Activated B cell treated with CpG ODN at 0.5 μM for 24 hours (primary cell): ENCODE data around the gene PAK5. TPM values are rescaled to one million over a fixed set of nuclear protein-coding genes. Genes with fewer than 3 reads are reported as not detected.

Experiments used
- ATAC-seq: fragments of 200-7000 bp; cut with Tn5 transposase; one replicate; pipeline ENCODE4 v1.10.0; 2021; ENCODE audit warnings: low read depth, mild to moderate bottlenecking, moderate library complexity
- CTCF ChIA-PET: fragments of 350-600 bp; sonication (Branson Sonifier 250); formaldehyde crosslinking; loops from one replicate; lab custom pipeline; 2021; ENCODE audit warnings: antibody characterized with exemption; lab: Charles Lee
- POLR2A ChIA-PET: fragments of 350-600 bp; sonication (Branson Sonifier 250); formaldehyde crosslinking; loops from one replicate; lab custom pipeline; 2021; ENCODE audit warnings: antibody characterized with exemption; lab: Charles Lee
- DNase-seq: peaks from one replicate; pipeline ENCODE4 v3.0.0; 2022
- H3K27ac Mint-ChIP-seq: one replicate; pipeline ENCODE4 v1.8.0; 2020; ENCODE audit warnings: mixed read lengths
- H3K27me3 Mint-ChIP-seq: one replicate; pipeline ENCODE4 v1.8.0; 2021; ENCODE audit warnings: mixed read lengths
- H3K36me3 Mint-ChIP-seq: one replicate; pipeline ENCODE4 v1.8.0; 2021; ENCODE audit warnings: low read depth, mixed read lengths
- H3K4me1 Mint-ChIP-seq: one replicate; pipeline ENCODE4 v1.8.0; 2021; ENCODE audit warnings: mixed read lengths
- H3K4me3 Mint-ChIP-seq: one replicate; pipeline ENCODE4 v1.8.0; 2020; ENCODE audit warnings: mild to moderate bottlenecking, mixed read lengths
- H3K9me3 Mint-ChIP-seq: one replicate; pipeline ENCODE4 v1.8.0; 2020; ENCODE audit warnings: mixed read lengths
- intact Hi-C: fragments of 100-400 bp; cut with micrococcal nuclease; formaldehyde crosslinking; loops from one replicate; pipeline ENCODE4 v1.15.1; 2024
- total RNA-seq: library from RNA; stranded (reverse); gene quantifications from 2 replicates; pipeline ENCODE4 v1.2.3, GENCODE V29; 2022
- TF ChIP-seq, protein P1 (sequence below): fragments of 200-600 bp; IDR thresholded peaks from one replicate; pipeline ENCODE4 v1.8.0; 2022; ENCODE audit warnings: antibody characterized with exemption, mild to moderate bottlenecking

The PAK5 gene
- total RNA-seq, 1 donor from 2014 or later = not detected

DNA sequence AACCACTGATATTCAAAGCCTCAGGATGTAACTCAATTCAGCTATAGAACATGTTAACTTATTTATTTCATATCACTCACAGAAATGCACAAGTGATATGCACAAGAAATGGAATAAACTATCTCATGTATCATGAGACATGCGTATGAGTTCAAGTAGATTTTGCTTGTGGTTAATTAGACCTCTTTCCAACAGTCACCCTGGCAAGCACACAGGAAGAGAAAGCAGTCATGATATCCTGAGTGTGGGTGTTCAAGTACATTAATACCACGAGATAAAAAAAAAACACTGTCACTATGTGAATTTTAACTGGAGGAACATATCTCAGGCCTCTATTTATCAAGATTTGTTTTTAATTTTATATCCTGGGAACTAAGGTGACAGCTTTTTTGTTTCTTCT, 260.3 kb downstream of the PAK5 start:
- Mint-ChIP-seq H3K27ac (no peak overlapping the region), H3K4me3 (no peak overlapping the region), H3K4me1 (no peaks in the 10 kb centered on the region), H3K36me3 (no peaks in the 10 kb centered on the region), H3K9me3 (no peaks in the 10 kb centered on the region), H3K27me3 (peaks cover 2% of the 10 kb centered on the region)
- ChIA-PET CTCF (no interaction called here), POLR2A (no interaction called here)
- no peak for ATAC-seq
- no peak for DNase-seq
- TF ChIP-seq, protein P1, sequence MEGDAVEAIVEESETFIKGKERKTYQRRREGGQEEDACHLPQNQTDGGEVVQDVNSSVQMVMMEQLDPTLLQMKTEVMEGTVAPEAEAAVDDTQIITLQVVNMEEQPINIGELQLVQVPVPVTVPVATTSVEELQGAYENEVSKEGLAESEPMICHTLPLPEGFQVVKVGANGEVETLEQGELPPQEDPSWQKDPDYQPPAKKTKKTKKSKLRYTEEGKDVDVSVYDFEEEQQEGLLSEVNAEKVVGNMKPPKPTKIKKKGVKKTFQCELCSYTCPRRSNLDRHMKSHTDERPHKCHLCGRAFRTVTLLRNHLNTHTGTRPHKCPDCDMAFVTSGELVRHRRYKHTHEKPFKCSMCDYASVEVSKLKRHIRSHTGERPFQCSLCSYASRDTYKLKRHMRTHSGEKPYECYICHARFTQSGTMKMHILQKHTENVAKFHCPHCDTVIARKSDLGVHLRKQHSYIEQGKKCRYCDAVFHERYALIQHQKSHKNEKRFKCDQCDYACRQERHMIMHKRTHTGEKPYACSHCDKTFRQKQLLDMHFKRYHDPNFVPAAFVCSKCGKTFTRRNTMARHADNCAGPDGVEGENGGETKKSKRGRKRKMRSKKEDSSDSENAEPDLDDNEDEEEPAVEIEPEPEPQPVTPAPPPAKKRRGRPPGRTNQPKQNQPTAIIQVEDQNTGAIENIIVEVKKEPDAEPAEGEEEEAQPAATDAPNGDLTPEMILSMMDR = no peak
- intact Hi-C loops = no loop called here

DNA sequence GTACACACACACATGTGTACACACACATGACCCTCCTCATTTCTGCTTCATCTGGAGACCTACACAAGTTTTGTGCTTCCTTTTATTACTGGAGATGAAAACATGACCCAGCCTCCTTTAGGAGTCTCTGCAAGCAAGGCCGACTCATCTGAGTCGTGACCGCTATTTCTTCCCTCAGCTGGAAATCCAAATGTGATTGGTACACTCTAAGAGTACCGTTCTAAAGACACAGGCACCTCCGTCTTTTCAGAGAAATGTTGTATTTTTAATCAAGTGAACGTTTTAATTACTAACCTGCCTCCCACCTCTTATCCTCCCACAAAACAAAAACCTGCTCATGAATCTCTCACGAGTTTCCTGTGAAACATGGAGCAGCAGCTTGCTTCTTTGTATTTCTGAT, 261.5 kb downstream of the PAK5 start:
- H3K9me3 Mint-ChIP-seq = no peaks in the 10 kb centered on the region
- TF ChIP-seq, protein P1 = no peak
- H3K4me3 Mint-ChIP-seq = no peak overlapping the region
- ATAC-seq = no peak
- peaks cover 3% of the 10 kb centered on the region for H3K27me3 Mint-ChIP-seq
- ChIA-PET CTCF (no interaction called here), POLR2A (no interaction called here)
- no peak overlapping the region for H3K27ac Mint-ChIP-seq
- no peak for DNase-seq
- no peaks in the 10 kb centered on the region for H3K36me3 Mint-ChIP-seq
- intact Hi-C loops = no loop called here
- no peaks in the 10 kb centered on the region for H3K4me1 Mint-ChIP-seq

GRCh38 chr20:9576695-9577094, 262.2 kb downstream of the PAK5 start:
- Mint-ChIP-seq H3K27me3 (peaks cover 4% of the 10 kb centered on the region), H3K4me3 (no peak overlapping the region), H3K4me1 (no peaks in the 10 kb centered on the region), H3K9me3 (no peaks in the 10 kb centered on the region), H3K27ac (no peak overlapping the region), H3K36me3 (no peaks in the 10 kb centered on the region)
- intact Hi-C loops = no loop called here
- ATAC-seq (no peak), DNase-seq (no peak)
- POLR2A ChIA-PET = no interaction called here
- TF ChIP-seq, protein P1 = no peak
- CTCF ChIA-PET = no interaction called here

- H3K9me3 Mint-ChIP-seq = no peaks in the 10 kb centered on the region
- ATAC-seq = no peak
- no peak overlapping the region for H3K27ac Mint-ChIP-seq
- TF ChIP-seq, protein P1 = no peak
- POLR2A ChIA-PET = no interaction called here
- DNase-seq = no peak
- no peaks in the 10 kb centered on the region for H3K36me3 Mint-ChIP-seq
- no peaks in the 10 kb centered on the region for H3K4me1 Mint-ChIP-seq
- CTCF ChIA-PET = no interaction called here
- intact Hi-C loops = no loop called here
- H3K4me3 Mint-ChIP-seq = no peak overlapping the region
- peaks cover 4% of the 10 kb centered on the region for H3K27me3 Mint-ChIP-seq
Measured at GRCh38 chr20:9575836-9576235, 263.0 kb downstream of the PAK5 start.

DNA sequence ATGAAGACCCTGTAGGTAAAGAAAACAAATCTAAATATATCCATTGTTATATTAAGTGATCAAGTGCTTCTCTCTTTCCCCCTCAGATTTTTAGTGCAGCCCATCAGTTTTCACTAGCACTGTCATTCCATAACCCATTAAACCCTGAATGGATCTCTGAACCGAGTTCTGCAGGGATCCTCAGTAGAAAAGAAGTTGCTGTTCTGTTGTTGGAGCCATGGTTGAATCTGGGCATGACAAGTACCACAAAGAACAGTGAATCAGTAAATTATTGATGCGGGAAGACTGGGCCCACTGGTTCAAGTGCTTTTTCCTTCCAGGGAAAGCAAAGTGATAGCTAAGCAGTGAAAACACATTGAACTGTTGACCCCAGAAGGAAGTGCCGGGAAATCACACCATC, 264.1 kb downstream of the PAK5 start:
- no peak overlapping the region for H3K4me3 Mint-ChIP-seq
- no peaks in the 10 kb centered on the region for H3K36me3 Mint-ChIP-seq
- DNase-seq = no peak
- ChIA-PET CTCF (no interaction called here), POLR2A (no interaction called here)
- ATAC-seq = no peak
- H3K4me1 Mint-ChIP-seq = no peaks in the 10 kb centered on the region
- H3K27me3 Mint-ChIP-seq = peaks cover 4% of the 10 kb centered on the region
- intact Hi-C loops = no loop called here
- TF ChIP-seq, protein P1 = no peak
- no peak overlapping the region for H3K27ac Mint-ChIP-seq
- H3K9me3 Mint-ChIP-seq = no peaks in the 10 kb centered on the region
